DMS53 (cell line): ENCODE results near the gene KLHL6.
A peak's percentile ranks its signal among the peaks of the same experiment; 100 is the strongest.
"Not testable (repeated sequence)": the region's sequence is repeated elsewhere in the genome, so short reads cannot be mapped to it uniquely, and the experiment has no call there.

Experiments
- DNase-seq: peaks from one replicate; lab custom pipeline; 2025; lab: John Stamatoyannopoulos, UW

The KLHL6 gene

GRCh38 chr3:183443395-183444385, 111.8 kb downstream of the KLHL6 start:
- no peak for DNase-seq

DNA sequence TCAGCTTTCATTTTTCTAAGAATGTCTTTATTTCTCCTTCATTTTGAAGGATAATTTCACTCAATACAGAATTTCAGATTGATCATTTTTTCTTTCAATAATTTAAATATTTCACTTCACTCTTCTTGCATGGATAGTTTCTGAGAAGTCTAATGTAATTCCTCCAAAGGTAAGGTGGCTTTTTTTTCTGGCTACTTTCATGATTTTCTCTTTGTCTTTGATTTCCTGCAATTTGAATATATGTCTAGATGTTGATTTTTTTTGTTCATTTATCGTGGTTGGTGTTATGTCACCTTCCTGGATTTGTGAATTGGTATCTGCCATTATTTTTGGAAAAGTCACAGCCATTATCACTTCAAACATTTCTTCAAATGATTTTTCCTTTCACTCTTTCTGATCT, 112.5 kb downstream of the KLHL6 start:
- DNase-seq, result no peak

DNA sequence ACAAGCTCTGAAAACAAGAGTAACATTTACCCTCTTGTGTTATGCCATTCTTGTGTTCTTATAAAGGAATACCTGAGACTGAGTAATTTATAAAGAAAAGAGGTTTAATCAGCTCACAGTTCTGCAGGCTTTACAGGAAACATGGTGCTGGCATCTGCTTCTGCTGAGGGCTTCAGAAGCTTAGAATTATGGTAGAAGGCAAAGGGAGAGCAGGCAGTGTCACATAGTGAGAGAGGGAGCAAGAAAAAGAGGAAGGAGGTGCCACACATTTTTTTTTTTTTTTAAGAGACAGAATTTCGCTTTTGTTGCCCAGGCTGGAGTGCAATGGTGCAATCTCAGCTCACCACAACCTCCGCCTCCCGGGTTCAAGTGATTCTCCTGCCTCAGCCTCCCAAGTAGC, 115.0 kb downstream of the KLHL6 start:
- not testable (repeated sequence) for DNase-seq

DNA sequence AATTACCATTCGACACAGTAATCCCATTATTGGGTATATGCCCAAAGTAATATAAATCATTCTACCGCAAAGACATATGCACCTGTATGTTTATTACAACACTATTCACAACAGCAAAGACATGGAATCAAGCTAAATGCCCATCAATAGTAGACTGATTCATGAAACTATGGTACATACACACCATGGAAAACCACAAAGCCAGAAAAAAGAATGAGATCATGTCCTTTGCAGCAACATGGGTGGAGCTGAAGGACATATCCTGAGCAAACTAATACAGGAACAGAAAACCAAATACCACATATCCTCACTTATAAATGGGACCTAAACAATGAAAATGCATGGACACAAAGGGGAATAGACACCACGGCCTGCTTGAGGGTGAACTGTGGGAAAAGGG, 116.0 kb downstream of the KLHL6 start:
- no peak for DNase-seq

GRCh38 chr3:183438735-183439134, 116.8 kb downstream of the KLHL6 start:
- no peak for DNase-seq

GRCh38 chr3:183437666-183438564, 117.6 kb downstream of the KLHL6 start:
- peak; percentile 18 for DNase-seq
